Coronary artery (tissue), 2 donors: Measurements from ENCODE around the gene VAMP2.

ENCODE experiments used
- DNase-seq: peaks from one replicate; pipeline ENCODE4 v3.0.0-alpha.2; 2017; ENCODE audit warnings: low spot score
- H3K27ac ChIP-seq, 2 donors: fragments of 200-600 bp; sonication (generic); one replicate each; pipeline ENCODE4 v1.5.1; 2016 to 2019
- H3K4me3 ChIP-seq: fragments of 200-600 bp; sonication (generic); 2 replicates; pipeline ENCODE4 v1.5.1; 2016; ENCODE audit warnings: mild to moderate bottlenecking, moderate library complexity
- TF ChIP-seq, protein P1 (sequence below): fragments of 200-600 bp; sonication (generic); IDR thresholded peaks from one replicate; pipeline ENCODE4 v1.5.1; 2019; ENCODE audit warnings: antibody characterized with exemption

The VAMP2 gene

DNA sequence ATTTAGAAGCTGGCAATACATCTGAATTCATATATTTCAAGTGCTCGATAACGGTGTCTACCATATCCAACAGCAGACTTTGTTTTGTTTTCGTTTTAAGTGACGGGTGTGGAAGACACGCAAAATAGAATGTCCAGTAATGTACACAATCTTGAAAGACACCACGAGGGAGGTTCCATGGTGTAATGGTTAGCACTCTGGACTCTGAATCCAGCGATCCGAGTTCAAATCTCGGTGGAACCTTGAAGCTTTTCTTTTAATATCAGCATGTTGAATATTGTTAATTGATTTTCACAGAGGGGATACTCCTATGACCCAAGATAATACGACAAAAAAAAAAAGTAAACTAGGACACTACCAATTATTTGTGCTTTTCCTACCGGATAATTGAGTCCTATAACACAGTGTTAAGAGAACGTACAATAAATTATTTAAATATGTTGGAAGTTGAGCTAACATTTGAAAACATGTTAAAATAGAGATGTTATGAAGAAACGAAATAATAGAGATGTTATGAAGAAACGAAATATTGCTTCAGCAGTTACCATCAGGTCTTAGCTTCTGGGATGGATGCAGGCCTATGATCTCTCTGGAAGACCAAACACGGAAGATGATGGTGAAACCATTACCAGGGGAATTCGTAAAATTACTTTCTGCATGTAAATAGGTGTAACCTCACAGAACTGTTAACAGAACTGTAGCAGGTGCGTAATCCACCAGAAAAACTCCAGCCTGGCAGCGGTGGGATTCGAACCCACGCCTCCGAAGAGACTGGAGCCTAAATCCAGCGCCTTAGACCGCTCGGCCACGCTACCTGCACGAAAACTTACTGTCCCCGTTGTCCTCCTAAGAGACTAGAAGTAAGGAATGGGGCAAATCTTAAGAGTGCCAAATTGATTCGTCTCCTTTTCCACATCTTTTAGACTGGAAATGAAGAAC, 42.9 kb downstream of the VAMP2 start:
- TF ChIP-seq, protein P1, sequence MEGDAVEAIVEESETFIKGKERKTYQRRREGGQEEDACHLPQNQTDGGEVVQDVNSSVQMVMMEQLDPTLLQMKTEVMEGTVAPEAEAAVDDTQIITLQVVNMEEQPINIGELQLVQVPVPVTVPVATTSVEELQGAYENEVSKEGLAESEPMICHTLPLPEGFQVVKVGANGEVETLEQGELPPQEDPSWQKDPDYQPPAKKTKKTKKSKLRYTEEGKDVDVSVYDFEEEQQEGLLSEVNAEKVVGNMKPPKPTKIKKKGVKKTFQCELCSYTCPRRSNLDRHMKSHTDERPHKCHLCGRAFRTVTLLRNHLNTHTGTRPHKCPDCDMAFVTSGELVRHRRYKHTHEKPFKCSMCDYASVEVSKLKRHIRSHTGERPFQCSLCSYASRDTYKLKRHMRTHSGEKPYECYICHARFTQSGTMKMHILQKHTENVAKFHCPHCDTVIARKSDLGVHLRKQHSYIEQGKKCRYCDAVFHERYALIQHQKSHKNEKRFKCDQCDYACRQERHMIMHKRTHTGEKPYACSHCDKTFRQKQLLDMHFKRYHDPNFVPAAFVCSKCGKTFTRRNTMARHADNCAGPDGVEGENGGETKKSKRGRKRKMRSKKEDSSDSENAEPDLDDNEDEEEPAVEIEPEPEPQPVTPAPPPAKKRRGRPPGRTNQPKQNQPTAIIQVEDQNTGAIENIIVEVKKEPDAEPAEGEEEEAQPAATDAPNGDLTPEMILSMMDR, result no peak
- Histone ChIP-seq H3K4me3 (peak overlapping the region; percentile 92), H3K27ac (peak overlapping the region; percentile 72 to 82)
- peak; percentile 81 for DNase-seq

DNA sequence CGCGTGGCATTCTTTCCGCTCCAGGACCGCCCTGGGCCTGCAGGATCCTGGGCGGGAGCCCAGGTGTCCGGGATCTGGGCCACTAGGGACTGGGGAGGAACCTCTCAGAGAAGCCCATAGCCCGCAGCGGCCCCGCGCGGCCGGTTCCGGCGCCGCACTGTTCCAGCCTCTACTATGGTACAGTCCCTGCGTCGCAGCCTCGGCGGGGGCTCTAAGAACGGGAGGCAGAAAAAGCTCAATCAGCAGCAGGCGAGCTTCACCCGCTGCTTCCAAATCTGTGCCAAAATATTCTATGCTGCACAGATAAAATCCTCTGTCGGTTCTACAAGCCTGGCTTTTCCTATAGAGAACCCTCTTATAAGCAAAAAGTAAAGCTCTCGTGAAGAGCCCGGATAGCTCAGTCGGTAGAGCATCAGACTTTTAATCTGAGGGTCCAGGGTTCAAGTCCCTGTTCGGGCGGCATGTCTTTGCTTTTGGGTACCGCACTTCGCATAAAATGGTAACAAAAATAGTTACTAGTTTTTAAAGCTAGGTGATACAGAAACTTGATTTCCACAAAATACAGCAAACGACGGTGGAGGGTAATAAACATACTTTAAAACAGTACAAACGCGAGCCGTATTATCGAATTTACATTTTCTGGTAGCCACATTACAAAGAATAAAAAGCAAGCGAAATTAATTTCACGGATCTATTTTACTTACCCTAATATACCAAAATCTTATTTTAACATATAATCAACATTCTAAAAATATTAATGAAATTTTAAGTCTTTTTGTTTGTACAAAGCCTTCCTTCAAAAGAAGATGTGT, 43.8 kb downstream of the VAMP2 start:
- H3K27ac ChIP-seq, result peak overlapping the region; percentile 72 to 82
- peak; percentile 92 for DNase-seq
- H3K4me3 ChIP-seq, result peak overlapping the region; percentile 73
- TF ChIP-seq, protein P1, result peak; percentile 86

DNA sequence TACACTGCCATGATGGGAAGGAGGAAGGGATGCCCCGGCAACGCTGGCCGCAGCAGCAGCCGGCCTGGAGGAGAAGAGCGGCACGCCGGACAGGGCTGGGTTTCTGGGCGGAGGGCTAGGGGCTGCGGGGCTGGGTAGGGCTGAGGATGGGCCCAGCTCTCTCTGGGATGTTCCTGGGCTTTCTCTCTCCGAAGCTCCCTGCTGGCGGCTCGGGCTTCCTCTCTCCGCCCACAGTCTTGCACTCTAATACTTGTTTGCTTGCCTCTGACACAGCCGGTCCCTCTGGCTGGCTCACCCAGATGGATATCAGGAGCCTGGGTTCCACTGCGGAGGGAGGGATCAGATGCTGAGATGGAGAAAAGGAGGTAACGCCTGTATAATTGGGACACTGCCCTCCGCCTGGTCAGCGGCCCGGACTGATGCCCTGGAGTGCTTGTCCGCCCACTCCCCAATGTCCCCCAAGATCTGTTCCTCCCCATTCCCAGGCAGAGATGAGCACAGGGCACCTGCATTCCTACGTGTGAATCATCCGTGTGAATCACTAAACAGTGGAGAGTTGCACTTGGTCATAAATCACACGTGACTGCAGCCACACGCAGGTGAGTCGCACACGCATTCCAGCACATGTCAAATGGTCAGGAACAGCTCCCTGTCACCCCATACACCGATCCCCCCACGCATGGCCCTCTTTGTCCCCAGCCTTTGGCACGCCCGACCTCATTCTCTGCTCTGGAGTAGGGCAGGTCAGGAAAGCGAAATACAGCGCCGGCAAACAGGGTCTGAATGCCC, 44.6 kb downstream of the VAMP2 start, which contains the start of gene ALOXE3:
Gene ALOXE3 (minus strand): TSS at position 535 of the 789 bp plus-strand sequence. CDS start 524 bp downstream, at position 11.
- Histone ChIP-seq H3K4me3 (peak within 1 kb of the TSS; percentile 73), H3K27ac (peak within 1 kb of the TSS; percentile 72 to 82)
- TF ChIP-seq, protein P1, result no peak
- DNase-seq, result no peak

DNA sequence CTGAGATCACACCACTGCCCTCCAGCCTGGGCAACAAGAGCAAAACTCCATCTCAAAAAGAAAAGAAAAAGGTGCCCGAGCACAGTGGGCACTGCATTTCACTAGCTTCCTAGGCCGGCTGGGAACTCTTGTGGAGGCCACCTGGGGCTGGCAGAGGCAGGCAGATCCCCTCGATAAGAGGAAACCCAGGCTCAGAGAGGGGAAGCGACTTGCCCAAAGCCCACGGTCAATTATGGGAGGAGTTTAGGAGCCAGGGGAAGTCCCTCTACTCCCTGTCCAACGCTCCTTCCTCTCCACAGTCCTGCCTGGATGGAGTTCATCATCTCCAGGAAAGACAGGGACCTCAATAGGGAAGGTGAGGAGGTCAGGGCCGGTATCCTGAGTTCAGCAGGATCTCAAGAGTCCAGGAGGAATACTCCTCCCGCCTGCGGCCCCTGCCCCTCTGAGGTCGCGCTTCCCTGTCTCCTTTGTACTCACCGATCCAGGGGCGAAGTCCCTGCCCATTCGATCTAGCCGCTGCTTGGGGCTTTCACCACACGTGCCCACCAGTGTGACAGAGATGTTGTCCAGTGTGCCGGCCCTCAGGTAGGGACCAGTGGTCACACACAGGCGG, 45.3 kb downstream of the VAMP2 start:
- peak overlapping the region in 1 of 2 donors; percentile 82 for H3K27ac ChIP-seq
- TF ChIP-seq, protein P1, result no peak
- DNase-seq, result no peak
- H3K4me3 ChIP-seq, result peak overlapping the region; percentile 73

DNA sequence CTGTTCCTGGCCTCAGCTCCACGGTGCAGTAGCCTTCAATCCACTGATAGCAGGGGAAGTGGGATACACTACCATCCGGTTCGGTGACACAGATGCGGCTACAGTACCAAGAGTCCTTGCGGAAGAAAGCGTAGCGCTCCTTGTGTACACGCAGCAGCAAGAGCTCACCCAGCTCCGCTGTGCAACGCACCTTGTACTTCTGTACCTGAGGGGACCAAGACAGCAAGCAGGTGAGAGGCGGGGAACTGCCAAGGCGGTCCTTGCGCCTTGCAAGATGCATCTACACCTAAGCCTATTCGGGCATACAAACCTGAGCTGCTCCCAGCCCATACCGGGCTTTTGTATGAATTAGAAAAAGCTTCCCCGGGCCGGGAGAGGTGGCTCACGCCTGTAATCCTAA, 46.0 kb downstream of the VAMP2 start:
- H3K4me3 ChIP-seq, result no peak overlapping the region
- DNase-seq, result no peak
- TF ChIP-seq, protein P1, result no peak
- H3K27ac ChIP-seq, result no peak overlapping the region

DNA sequence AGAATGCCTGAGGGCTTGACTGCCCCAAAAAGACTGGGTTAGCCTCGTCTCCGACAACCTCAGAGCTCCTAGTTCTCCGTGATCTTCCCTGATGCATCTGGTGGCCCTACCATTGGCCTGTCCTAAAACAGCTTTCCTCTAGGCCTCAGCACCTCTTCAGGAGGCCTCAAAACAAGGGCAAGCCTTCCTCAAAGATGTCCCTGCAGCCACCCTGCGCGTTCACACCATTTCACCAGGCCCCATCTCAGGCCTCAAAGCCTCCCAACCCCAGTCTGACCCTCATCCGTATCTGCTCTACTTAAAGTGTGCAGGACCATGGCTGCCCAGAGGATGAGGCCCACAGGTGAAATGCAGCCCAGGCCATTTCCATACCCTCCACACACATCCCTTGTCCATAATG, 51.8 kb downstream of the VAMP2 start:
- no peak overlapping the region for H3K27ac ChIP-seq
- TF ChIP-seq, protein P1, result no peak
- no peak for DNase-seq
- H3K4me3 ChIP-seq, result no peak overlapping the region
